Cardiac atrium fibroblast (primary cell): ENCODE measurements around the gene COASY. TPM values are rescaled to one million over a fixed set of nuclear protein-coding genes. Genes with fewer than 3 reads are reported as not detected.

ENCODE experiments used
- total RNA-seq: library from RNA; depleted of rRNA; stranded (reverse); fragments of >200 nt; gene quantifications from 2 replicates; pipeline ENCODE4 v1.2.3, GENCODE V29; 2015

The COASY gene
- 15.7 and 33.8 TPM in 2 replicates for total RNA-seq

DNA sequence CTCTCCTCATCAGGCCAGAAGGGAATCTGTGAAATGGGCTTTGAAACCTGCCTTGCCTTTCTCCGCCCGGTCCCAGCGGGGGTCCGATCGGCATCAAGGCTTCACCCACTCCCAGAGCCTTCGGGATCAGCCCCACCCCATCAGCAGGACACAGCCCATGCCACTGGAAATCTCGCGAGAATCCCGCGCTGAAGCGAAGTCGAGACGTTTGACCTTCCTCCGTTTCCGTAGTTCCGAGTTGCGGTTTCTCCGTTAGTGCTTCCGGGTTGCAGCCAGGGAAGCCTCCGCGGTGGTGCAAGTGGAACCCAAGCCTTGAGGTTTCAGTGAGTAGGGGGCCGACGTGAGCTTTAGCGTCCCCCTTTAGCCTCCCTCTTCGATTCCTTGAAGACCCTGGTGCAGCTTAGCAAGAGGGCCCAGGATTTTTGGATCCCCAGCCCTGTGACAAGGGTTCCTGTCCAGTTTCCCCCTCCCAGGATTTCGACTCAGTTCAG, at the start of gene COASY:
Gene COASY (plus strand): TSS at position 252 of the 491 bp plus-strand sequence. CDS start 475 bp downstream, outside the sequence.

DNA sequence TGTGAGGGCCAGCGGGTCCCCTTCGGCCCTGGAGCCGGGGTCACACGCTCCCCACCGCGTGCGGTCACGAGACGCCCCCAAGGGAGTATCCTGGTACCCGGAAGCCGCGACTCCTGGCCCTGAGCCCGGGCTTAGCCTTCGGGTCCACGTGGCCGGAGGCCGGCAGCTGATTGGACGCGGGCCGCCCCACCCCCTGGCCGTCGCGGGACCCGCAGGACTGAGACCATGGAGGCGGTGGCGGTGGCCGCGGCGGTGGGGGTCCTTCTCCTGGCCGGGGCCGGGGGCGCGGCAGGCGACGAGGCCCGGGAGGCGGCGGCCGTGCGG, 25.9 kb upstream of the COASY start, which contains the start of gene NAGLU:
Gene NAGLU (plus strand): TSS at position 194 of the 324 bp plus-strand sequence. CDS start 32 bp downstream, at position 226.

DNA sequence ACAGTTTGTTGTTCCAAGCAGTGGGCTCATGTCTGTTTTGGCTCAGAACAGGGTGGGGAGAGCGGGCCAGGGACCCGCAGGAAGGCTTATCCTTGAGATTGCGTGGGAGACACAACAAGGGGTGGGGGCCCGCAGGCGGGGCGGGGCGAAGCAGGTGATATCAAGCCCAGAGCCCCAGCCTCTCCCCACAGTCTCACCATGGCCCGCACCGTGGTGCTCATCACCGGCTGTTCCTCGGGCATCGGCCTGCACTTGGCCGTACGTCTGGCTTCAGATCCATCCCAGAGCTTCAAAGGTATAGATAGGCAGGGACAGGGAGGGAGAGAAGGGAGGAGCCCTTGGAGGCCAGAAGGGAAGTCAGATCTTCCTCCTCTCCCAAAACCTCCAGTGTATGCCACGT, 9.2 kb upstream of the COASY start, which contains the start of gene HSD17B1:
Gene HSD17B1 (plus strand): TSS at position 188 of the 400 bp plus-strand sequence. CDS start 11 bp downstream, at position 199.

DNA sequence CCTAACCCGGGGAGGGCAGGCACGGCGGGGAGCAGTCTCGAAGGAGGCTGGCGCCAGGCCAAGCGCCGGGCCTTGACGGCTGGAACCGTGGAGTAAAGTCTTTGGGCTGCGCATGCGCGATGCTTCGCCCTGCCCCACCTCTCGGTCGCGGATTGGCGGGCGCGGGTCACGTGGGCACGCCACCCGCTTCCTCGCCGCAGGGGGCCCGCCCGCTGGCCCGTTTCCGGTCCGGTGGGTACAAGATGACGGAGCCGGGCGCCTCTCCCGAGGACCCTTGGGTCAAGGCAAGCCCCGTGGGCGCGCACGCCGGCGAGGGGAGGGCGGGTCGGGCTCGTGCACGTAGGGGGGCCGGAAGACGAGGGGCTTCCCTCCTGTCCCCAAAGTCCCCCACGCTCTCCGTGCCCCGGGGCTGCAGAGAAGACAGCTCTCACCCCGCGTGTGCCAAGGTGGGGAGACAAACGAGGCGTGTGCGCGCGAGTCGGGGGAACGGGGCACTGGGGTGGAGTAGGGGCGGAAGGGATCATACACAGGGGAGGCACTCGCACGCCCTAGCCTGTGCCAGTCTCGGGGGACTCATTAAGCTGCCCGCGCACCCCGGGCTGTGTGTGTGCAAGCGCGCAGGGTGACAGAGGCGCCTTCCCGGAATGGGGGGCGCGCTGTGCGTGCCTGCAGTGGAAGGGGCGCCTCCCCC, 5.1 kb downstream of the COASY start, which contains the start of gene MLX:
Gene MLX (plus strand): TSS at position 218 of the 691 bp plus-strand sequence. CDS start 25 bp downstream, at position 243.

DNA sequence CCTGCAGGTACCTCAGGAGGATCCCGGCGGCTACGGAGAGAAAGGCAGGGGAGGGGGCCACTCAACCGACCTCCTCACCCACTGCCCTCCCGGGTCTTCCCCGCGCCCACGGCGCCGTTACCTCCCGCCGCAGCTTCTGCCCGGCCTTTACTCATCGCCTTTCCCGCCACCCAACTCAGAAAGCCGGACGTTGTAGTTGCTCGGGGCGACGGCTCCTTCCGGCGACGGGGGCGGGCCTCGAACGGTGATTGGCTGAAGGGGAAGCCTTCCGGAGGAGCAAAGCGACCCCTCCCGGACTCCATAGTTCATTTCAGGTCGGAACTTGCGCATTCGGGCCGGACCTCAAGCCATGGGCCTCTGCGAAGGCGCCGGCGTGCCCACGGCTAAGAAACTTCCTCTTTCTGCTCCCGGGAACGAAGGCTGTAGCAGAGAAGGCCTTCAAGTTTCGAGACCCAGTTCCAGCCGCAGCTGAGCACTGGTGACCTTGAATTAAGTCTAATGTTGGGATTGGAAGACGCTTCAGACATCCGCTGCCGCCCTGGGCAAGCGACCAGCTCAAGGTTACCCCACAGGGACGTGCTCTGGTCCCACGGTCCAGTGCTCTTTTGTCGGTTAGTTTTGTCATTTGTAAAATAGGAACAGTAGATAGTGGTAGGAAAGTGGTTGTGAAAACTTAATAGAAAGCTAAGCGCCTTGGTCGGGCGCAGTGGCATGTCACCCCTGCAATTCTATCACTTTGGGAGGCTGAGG, 15.8 kb downstream of the COASY start, which contains the start of gene PSMC3IP:
Gene PSMC3IP (minus strand): TSS at position 198 of the 750 bp plus-strand sequence. CDS start 43 bp downstream, at position 155.

DNA sequence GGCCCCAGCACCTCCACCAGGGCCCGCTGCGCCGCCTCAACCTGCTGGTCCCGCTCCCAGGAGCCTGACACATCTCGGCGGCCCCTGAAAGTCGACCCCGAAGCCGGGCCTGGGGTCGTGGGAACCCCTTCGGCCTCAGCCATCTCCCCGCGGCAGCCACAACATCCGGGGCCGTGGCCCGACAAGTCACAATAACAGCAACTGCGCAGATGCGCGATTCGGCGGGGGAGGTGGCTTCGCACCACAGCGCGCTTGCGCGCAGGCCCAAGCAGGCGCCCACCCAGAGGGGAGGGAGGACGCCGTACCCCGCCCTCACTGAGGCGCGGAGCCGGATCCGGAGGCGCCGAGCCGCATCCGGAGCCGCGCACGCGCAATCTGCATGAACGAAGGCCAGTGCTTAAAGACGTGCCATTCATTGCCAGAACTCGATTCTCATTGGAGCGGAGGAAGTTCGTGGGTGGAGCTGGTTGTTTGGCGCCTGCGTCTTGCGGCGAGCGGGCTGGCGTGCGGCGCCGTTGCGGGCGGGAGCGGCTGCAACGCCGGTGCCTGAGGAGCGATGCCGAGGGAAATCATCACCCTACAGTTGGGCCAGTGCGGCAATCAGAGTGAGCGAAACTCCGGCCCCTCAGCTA, 47.4 kb downstream of the COASY start, which contains the start of the genes RETREG3 and TUBG1:
Gene RETREG3 (minus strand): TSS at position 193 of the 632 bp plus-strand sequence. CDS start 50 bp downstream, at position 143.
Gene TUBG1 (plus strand): TSS at position 502 of the 632 bp plus-strand sequence. CDS start 55 bp downstream, at position 557.

Other genes with a start within 250 kb of the COASY start
- gene STAT3, start 173.7 kb upstream of the COASY start, total RNA-seq: 128 and 160 TPM in 2 replicates
- gene CAVIN1, start 138.9 kb upstream of the COASY start, total RNA-seq: 781 and 918 TPM in 2 replicates
- gene ATP6V0A1, start 103.3 kb upstream of the COASY start, total RNA-seq: 20.6 and 22.4 TPM in 2 replicates
- gene NAGLU, start 25.9 kb upstream of the COASY start, total RNA-seq: 68.9 and 84.5 TPM in 2 replicates
- 2.1 and 6.0 TPM in 2 replicates for gene HSD17B1, start 9.2 kb upstream of the COASY start, total RNA-seq
- 30.8 and 35.6 TPM in 2 replicates for gene MLX, start 5.0 kb downstream of the COASY start, total RNA-seq
- 1.6 and 2.2 TPM in 2 replicates for gene PSMC3IP, start 15.6 kb downstream of the COASY start, total RNA-seq
- gene RETREG3, start 47.2 kb downstream of the COASY start, total RNA-seq: 48.9 and 51.7 TPM in 2 replicates
- 43.9 and 57.3 TPM in 2 replicates for gene TUBG1, start 47.5 kb downstream of the COASY start, total RNA-seq
- 10.9 and 11.2 TPM in 2 replicates for gene TUBG2, start 97.1 kb downstream of the COASY start, total RNA-seq
- gene PLEKHH3, start 114.8 kb downstream of the COASY start, total RNA-seq: 19.6 and 19.9 TPM in 2 replicates
- gene CCR10, start 119.7 kb downstream of the COASY start, total RNA-seq: 1.3 and 7.8 TPM in 2 replicates
- 25.3 and 49.4 TPM in 2 replicates for gene CNTNAP1, start 120.4 kb downstream of the COASY start, total RNA-seq
- 9.6 and 13.5 TPM in 2 replicates for gene EZH1, start 182.9 kb downstream of the COASY start, total RNA-seq
- 0.65 and 1.4 TPM in 2 replicates for gene RAMP2, start 199.1 kb downstream of the COASY start, total RNA-seq
- gene VPS25, start 211.3 kb downstream of the COASY start, total RNA-seq: 77.3 and 82.1 TPM in 2 replicates
- gene WNK4, start 218.5 kb downstream of the COASY start, total RNA-seq: 2.0 and 4.1 TPM in 2 replicates
- 64.2 and 69.5 TPM in 2 replicates for gene COA3, start 236.6 kb downstream of the COASY start, total RNA-seq
- gene CNTD1, start 236.7 kb downstream of the COASY start, total RNA-seq: not detected in 2 replicates